Colonic mucosa (tissue), 4 donors: ENCODE data around the gene FXYD5. TPM values are rescaled to one million over a fixed set of nuclear protein-coding genes. Genes with fewer than 3 reads are reported as not detected.

Experiments
- DNase-seq: peaks from one replicate; pipeline ENCODE4 v3.0.0-alpha.2; 2020
- H3K27ac ChIP-seq: fragments of 200-600 bp; one replicate; pipeline ENCODE4 v1.8.0; 2021
- H3K27me3 ChIP-seq: fragments of 200-600 bp; one replicate; pipeline ENCODE4 v1.8.0; 2021
- H3K36me3 ChIP-seq: fragments of 200-600 bp; one replicate; pipeline ENCODE4 v1.8.0; 2021
- H3K4me1 ChIP-seq: fragments of 200-600 bp; one replicate; pipeline ENCODE4 v1.8.0; 2021; ENCODE audit warnings: mild to moderate bottlenecking
- H3K4me3 ChIP-seq: fragments of 200-600 bp; one replicate; pipeline ENCODE4 v1.8.0; 2021
- H3K9ac ChIP-seq, 2 donors: one replicate each; pipeline ENCODE4 v1.7.0; 2013; ENCODE audit warnings: control low read depth in 2 of 2, low read depth in 2 of 2, low read length in 2 of 2
- H3K9me3 ChIP-seq: fragments of 200-600 bp; one replicate; pipeline ENCODE4 v1.8.0; 2021
- intact Hi-C: fragments of 100-400 bp; cut with DNase I; formaldehyde crosslinking; loops from one replicate; pipeline ENCODE4 v1.14.1; 2022
- total RNA-seq, 2 donors: library from RNA; stranded (reverse); fragmentation: NEBNext Ultra II Directional in 1 of 2; extraction: Animal tissue kit (Norgen Biotek cat#: 25700) in 1 of 2; gene quantifications; one replicate each; pipeline ENCODE4 v1.2.1, GENCODE V29; 2021
- TF ChIP-seq, protein P1 (sequence below): fragments of 200-600 bp; IDR thresholded peaks from one replicate; pipeline ENCODE4 v1.8.0; 2022; ENCODE audit warnings: antibody characterized with exemption, mild to moderate bottlenecking
- donor health status: healthy.
- donor health status: DM: no; HTN: no; CAD: no.
- donor health status: DM: no; HTN: no; CAD: no.

FXYD5 gene
- total RNA-seq, 2 donors from 2014 or later, result 20.3 to 23.6 TPM

DNA sequence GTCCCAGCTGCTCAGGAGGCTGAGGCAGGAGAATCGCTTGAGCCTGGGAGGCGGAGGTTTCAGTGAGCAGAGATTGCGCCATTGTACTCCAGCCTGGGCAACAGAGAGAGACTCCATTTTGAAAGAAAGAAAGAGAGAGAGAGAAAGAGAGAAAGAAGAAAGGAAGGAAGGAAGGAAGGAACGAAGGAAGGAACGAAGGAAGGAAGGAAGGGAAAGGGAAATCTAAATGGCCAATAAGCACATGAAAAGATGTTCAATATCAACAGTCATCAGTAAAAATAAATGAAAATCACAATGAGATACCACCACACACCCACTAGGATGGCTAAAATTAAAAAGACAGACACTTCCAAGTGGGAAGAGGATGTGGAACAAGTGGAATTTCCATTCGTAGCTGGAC is 19.7 kb downstream of the FXYD5 start:
- H3K4me1 ChIP-seq, result no peaks in the 10 kb centered on the region
- intact Hi-C loops, result no loop called here
- H3K9me3 ChIP-seq, result no peaks in the 10 kb centered on the region
- no peak overlapping the region for H3K27ac ChIP-seq
- H3K9ac ChIP-seq, result no peak overlapping the region
- TF ChIP-seq, protein P1, sequence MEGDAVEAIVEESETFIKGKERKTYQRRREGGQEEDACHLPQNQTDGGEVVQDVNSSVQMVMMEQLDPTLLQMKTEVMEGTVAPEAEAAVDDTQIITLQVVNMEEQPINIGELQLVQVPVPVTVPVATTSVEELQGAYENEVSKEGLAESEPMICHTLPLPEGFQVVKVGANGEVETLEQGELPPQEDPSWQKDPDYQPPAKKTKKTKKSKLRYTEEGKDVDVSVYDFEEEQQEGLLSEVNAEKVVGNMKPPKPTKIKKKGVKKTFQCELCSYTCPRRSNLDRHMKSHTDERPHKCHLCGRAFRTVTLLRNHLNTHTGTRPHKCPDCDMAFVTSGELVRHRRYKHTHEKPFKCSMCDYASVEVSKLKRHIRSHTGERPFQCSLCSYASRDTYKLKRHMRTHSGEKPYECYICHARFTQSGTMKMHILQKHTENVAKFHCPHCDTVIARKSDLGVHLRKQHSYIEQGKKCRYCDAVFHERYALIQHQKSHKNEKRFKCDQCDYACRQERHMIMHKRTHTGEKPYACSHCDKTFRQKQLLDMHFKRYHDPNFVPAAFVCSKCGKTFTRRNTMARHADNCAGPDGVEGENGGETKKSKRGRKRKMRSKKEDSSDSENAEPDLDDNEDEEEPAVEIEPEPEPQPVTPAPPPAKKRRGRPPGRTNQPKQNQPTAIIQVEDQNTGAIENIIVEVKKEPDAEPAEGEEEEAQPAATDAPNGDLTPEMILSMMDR, result no peak
- no peaks in the 10 kb centered on the region for H3K27me3 ChIP-seq
- no peaks in the 10 kb centered on the region for H3K36me3 ChIP-seq
- DNase-seq, result no peak
- no peak overlapping the region for H3K4me3 ChIP-seq

GRCh38 chr19:35176181-35176570 is 21.6 kb downstream of the FXYD5 start:
- H3K9me3 ChIP-seq, result no peaks in the 10 kb centered on the region
- DNase-seq, result no peak
- no peak overlapping the region for H3K9ac ChIP-seq
- no peaks in the 10 kb centered on the region for H3K36me3 ChIP-seq
- no peaks in the 10 kb centered on the region for H3K27me3 ChIP-seq
- TF ChIP-seq, protein P1, result no peak
- intact Hi-C loops, result no loop called here
- no peaks in the 10 kb centered on the region for H3K4me1 ChIP-seq
- no peak overlapping the region for H3K4me3 ChIP-seq
- H3K27ac ChIP-seq, result no peak overlapping the region

DNA sequence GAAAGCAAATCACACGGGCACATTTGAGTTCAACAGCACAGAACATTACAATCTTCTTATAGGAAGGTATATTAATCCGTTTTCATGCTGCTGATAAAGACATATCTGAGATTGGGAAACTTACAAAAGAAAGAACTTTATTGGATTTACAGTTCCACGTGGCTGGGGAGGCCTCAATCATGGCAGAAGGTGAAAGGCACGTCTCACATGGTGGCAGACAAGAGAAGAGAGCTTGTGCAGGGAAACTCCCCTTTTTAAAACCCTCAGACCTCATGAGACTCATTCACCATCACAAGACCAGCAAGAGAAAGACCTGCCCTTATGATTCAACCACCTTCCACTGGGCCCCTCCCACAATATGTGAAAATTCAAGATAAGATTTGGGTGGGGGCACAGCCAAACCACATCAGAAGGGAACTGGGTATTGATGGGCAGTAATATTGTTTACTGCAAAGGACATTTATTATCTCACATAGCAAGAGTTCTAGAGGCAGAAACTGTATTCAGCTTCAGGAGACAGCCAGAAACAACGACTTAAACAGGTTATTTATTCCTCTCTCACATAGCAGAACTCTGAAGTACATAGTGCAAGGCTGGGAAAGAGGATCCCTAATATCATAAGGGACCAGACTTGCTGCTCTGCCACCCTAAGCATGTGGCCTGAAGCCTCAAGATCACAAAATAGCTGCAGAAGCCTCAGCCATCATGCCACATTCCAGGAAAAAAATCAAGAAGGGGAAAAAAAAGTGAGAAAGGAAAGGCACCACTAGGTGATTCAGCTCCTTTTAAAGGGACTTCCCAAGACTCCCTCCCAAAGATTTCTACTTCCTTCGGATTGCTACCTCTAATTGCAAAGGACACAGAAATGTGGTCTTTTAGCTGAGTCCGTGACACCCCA is 23.1 kb downstream of the FXYD5 start:
- intact Hi-C loops, result no loop called here
- no peak overlapping the region for H3K9ac ChIP-seq
- H3K4me3 ChIP-seq, result no peak overlapping the region
- no peaks in the 10 kb centered on the region for H3K27me3 ChIP-seq
- H3K27ac ChIP-seq, result no peak overlapping the region
- DNase-seq, result no peak
- no peaks in the 10 kb centered on the region for H3K4me1 ChIP-seq
- no peaks in the 10 kb centered on the region for H3K36me3 ChIP-seq
- TF ChIP-seq, protein P1, result no peak
- H3K9me3 ChIP-seq, result no peaks in the 10 kb centered on the region

GRCh38 chr19:35178701-35179100 is 24.2 kb downstream of the FXYD5 start:
- TF ChIP-seq, protein P1, result no peak
- Histone ChIP-seq H3K36me3 (no peaks in the 10 kb centered on the region), H3K9me3 (no peaks in the 10 kb centered on the region), H3K27ac (no peak overlapping the region), H3K27me3 (no peaks in the 10 kb centered on the region), H3K4me1 (no peaks in the 10 kb centered on the region), H3K4me3 (no peak overlapping the region), H3K9ac (no peak overlapping the region)
- DNase-seq, result no peak
- intact Hi-C loops, result no loop called here

DNA sequence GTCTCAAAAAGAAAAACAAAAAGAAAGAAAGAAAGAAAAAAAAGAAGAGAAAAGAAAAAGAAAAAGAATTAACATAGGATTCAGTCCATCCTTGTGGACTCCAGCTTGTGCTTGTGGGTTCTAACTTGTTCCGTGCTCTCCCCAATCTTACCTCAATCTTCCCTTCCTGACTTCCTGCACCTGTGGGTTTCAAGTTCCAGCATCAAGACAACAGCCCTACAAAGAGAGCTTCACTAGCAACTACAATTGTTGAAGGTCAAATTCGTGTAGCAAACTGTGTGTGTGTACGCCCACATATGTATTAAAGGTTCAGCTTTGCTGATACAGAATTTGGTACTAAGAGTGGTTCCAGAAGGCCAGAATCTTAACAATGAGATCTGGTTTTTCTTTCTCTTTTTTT is 25.3 kb downstream of the FXYD5 start:
- Histone ChIP-seq H3K9ac (no peak overlapping the region), H3K4me1 (no peaks in the 10 kb centered on the region), H3K4me3 (no peak overlapping the region), H3K27me3 (no peaks in the 10 kb centered on the region), H3K27ac (no peak overlapping the region), H3K9me3 (no peaks in the 10 kb centered on the region), H3K36me3 (no peaks in the 10 kb centered on the region)
- TF ChIP-seq, protein P1, result no peak
- intact Hi-C loops, result no loop called here
- DNase-seq, result no peak
